ENCODE results near the gene SCCPDH. TPM values are rescaled to one million over a fixed set of nuclear protein-coding genes. Genes with fewer than 3 reads are reported as not detected.

SCCPDH gene
- total and polyA plus RNA-seq, 2 donors (not counting 1 experiment from before 2014, with no cell fraction given) = 1.7 to 6.6 TPM

DNA sequence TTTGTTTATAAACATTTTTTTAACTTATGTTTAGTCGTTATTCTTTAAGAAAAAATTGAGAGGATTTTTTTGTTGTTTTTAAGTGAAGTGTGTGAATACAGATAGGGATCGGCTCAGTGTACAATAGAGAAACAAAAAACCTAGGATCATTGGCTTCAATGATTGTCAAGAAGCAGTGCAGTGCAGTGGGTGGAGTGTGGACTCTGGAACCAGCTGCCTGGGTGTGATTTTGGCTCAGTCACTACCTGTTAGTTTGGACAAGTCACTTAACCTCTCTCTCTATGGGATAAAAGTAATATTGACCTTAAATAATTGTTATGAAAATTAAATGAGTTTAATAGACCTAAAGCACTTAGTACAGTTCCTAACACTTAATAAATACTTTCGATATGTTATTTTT is 41.3 kb downstream of the SCCPDH start:
- ATAC-seq (ENCODE audit: low read depth) (no peak), DNase-seq (no peak)
- no peak overlapping the region for H3K27ac Mint-ChIP-seq
- Histone ChIP-seq H3K4me2 (replicated peaks; ENCODE audit: low read depth, low read length, poor library complexity, severe bottlenecking) (no peak overlapping the region), H3K9ac (ENCODE audit: low read length) (no peak overlapping the region), H4K20me1 (ENCODE audit: control insufficient read depth, insufficient read depth, low read length, poor library complexity, severe bottlenecking) (no peaks in the 10 kb centered on the region), H3K4me3 (ENCODE audit: control extremely low read depth in 1 of 5, extremely low read depth in 1 of 5, insufficient read depth in 1 of 5, low read depth in 2 of 5, low read length in 4 of 5) (no peak overlapping the region), H3K4me1 (ENCODE audit: control insufficient read depth in 2 of 2, insufficient read depth in 2 of 2, low read length in 2 of 2) (no peaks in the 10 kb centered on the region), H3K27ac (ENCODE audit: low read length in 2 of 2) (no peak overlapping the region), H2AFZ (ENCODE audit: insufficient read depth, low read depth, low read length, poor library complexity, severe bottlenecking) (no peak overlapping the region), H3K9me3 (ENCODE audit: control extremely low read depth in 1 of 3, control insufficient read depth in 2 of 3, insufficient read depth in 1 of 3, low read length in 2 of 3) (no peaks in the 10 kb centered on the region), H3K79me2 (ENCODE audit: control insufficient read depth, insufficient read depth, low read length) (no peaks in the 10 kb centered on the region), H3K27me3 (replicated peaks in 1 of 4; ENCODE audit: control extremely low read depth in 1 of 4, control insufficient read depth in 3 of 4, insufficient read depth in 4 of 4, low read length in 3 of 4) (no peaks in the 10 kb centered on the region), H3K36me3 (replicated peaks in 1 of 2; ENCODE audit: control extremely low read depth in 1 of 2, control insufficient read depth in 1 of 2, extremely low read depth in 1 of 2, insufficient read depth in 2 of 2, low read length in 1 of 2) (peaks cover 2 to 4% of the 10 kb centered on the region in 2 experiments)
- no peaks in the 10 kb centered on the region for H3K27me3 Mint-ChIP-seq
- intact Hi-C loops (cut with micrococcal nuclease) = no loop called here
- no peaks in the 10 kb centered on the region for H3K9me3 Mint-ChIP-seq (ENCODE audit: insufficient read depth)
- ChIA-PET CTCF (interaction anchor here (1.0 kb wide), 1 partner anchor 14 kb away, joined by 4 read pairs; no protein-coding TSS in a partner anchor), POLR2A (no interaction called here)
- H3K4me1 Mint-ChIP-seq = no peaks in the 10 kb centered on the region
- H3K4me3 Mint-ChIP-seq = no peak overlapping the region
- TF ChIP-seq, protein P1, sequence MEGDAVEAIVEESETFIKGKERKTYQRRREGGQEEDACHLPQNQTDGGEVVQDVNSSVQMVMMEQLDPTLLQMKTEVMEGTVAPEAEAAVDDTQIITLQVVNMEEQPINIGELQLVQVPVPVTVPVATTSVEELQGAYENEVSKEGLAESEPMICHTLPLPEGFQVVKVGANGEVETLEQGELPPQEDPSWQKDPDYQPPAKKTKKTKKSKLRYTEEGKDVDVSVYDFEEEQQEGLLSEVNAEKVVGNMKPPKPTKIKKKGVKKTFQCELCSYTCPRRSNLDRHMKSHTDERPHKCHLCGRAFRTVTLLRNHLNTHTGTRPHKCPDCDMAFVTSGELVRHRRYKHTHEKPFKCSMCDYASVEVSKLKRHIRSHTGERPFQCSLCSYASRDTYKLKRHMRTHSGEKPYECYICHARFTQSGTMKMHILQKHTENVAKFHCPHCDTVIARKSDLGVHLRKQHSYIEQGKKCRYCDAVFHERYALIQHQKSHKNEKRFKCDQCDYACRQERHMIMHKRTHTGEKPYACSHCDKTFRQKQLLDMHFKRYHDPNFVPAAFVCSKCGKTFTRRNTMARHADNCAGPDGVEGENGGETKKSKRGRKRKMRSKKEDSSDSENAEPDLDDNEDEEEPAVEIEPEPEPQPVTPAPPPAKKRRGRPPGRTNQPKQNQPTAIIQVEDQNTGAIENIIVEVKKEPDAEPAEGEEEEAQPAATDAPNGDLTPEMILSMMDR (IDR thresholded peaks at IDR 0.05) = no peak
- no peak for TF ChIP-seq EZH2 (IDR thresholded peaks at IDR 0.05; ENCODE audit: borderline replicate concordance, insufficient read depth, low read depth, low read length, poor library complexity, severe bottlenecking)
- WGBS (ENCODE audit: insufficient coverage) = 85% methylated on average over 2 of the region's 3 CpGs

DNA sequence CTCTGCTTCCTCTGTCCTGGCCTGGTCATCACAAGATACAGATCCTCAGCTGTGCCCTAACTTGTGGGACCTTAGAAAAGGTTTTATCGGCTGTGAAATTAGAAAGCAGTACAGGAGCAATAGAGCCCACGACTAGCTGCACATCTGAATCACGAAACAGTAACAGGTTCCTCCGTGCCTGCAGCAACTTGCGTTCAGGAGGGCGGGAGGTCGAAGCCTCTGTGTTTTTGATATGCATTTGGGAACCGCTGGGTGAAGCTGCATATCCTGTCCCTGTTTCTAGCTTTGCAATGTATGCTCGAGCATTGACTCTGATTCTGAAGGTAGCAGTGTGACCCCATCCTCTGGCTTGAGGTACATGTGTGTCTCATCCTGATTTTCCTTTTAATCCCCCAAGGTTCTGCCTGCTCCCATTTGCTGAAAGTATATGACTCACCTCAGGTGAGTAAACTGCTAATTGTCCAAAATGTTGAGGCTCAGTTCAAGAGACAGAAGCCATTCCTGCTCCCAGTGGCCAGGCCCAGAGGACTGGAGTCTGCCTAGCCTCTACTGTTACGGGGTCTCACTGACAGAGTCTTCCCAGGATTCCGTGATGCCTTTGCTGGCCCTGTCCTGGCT is 44.3 kb downstream of the SCCPDH start:
- no peaks in the 10 kb centered on the region for H3K27me3 ChIP-seq (replicated peaks in 1 of 4; ENCODE audit: control extremely low read depth in 1 of 4, control insufficient read depth in 3 of 4, insufficient read depth in 4 of 4, low read length in 3 of 4)
- no peaks in the 10 kb centered on the region for H3K9me3 ChIP-seq (ENCODE audit: control extremely low read depth in 1 of 3, control insufficient read depth in 2 of 3, insufficient read depth in 1 of 3, low read length in 2 of 3)
- H3K36me3 ChIP-seq (replicated peaks in 1 of 2; ENCODE audit: control extremely low read depth in 1 of 2, control insufficient read depth in 1 of 2, extremely low read depth in 1 of 2, insufficient read depth in 2 of 2, low read length in 1 of 2) = peaks cover 0 to 4% of the 10 kb centered on the region in 2 experiments
- no peak overlapping the region for H3K4me3 Mint-ChIP-seq
- ATAC-seq (ENCODE audit: low read depth) (no peak), DNase-seq (no peak)
- intact Hi-C loops (cut with micrococcal nuclease) = no loop called here
- H3K27me3 Mint-ChIP-seq = no peaks in the 10 kb centered on the region
- no peaks in the 10 kb centered on the region for H3K79me2 ChIP-seq (ENCODE audit: control insufficient read depth, insufficient read depth, low read length)
- H3K27ac Mint-ChIP-seq = no peak overlapping the region
- peaks cover 4 to 9% of the 10 kb centered on the region in 2 donors for H3K4me1 ChIP-seq (ENCODE audit: control insufficient read depth in 2 of 2, insufficient read depth in 2 of 2, low read length in 2 of 2)
- WGBS (ENCODE audit: insufficient coverage) = 94% methylated on average over 11 of the region's 11 CpGs
- peaks cover 12% of the 10 kb centered on the region for H3K4me1 Mint-ChIP-seq
- no peak overlapping the region for H2AFZ ChIP-seq (ENCODE audit: insufficient read depth, low read depth, low read length, poor library complexity, severe bottlenecking)
- no peak overlapping the region for H3K4me2 ChIP-seq (replicated peaks; ENCODE audit: low read depth, low read length, poor library complexity, severe bottlenecking)
- ChIA-PET CTCF (no interaction called here), POLR2A (no interaction called here)
- no peaks in the 10 kb centered on the region for H4K20me1 ChIP-seq (ENCODE audit: control insufficient read depth, insufficient read depth, low read length, poor library complexity, severe bottlenecking)
- TF ChIP-seq EZH2 (IDR thresholded peaks at IDR 0.05; ENCODE audit: borderline replicate concordance, insufficient read depth, low read depth, low read length, poor library complexity, severe bottlenecking) = no peak
- TF ChIP-seq, protein P1 (IDR thresholded peaks at IDR 0.05) = no peak
- no peak overlapping the region for H3K27ac ChIP-seq (ENCODE audit: low read length in 2 of 2)
- peaks cover 1% of the 10 kb centered on the region for H3K9me3 Mint-ChIP-seq (ENCODE audit: insufficient read depth)
- no peak overlapping the region for H3K4me3 ChIP-seq (ENCODE audit: control extremely low read depth in 1 of 5, extremely low read depth in 1 of 5, insufficient read depth in 1 of 5, low read depth in 2 of 5, low read length in 4 of 5)
- H3K9ac ChIP-seq (ENCODE audit: low read length) = no peak overlapping the region
